Calu3 (cell line): ENCODE data around the gene SDK2. TPM values are rescaled to one million over a fixed set of nuclear protein-coding genes. Genes with fewer than 3 reads are reported as not detected.
"Not testable (repeated sequence)": the region's sequence is repeated elsewhere in the genome, so short reads cannot be mapped to it uniquely, and the experiment has no call there.

Source experiments
- BruUV-seq: library from RNA; stranded (reverse); fragments of 400-500 nt; replicated peaks from 2 replicates; lab custom pipeline; 2021; lab: Mats Ljungman, UMichigan
- CTCF ChIA-PET: fragments of 300-600 bp; sonication (Branson Sonifier 250); formaldehyde crosslinking; loops from one replicate; lab custom pipeline; 2022; ENCODE audit warnings: antibody characterized with exemption; lab: Charles Lee
- DNase-seq: peaks from one replicate; pipeline ENCODE4 v3.0.0; 2022
- H3K27ac Mint-ChIP-seq: one replicate; pipeline ENCODE4 v1.8.0; 2022; ENCODE audit warnings: mixed read lengths; ENCODE audit not compliant: unreplicated experiment
- H3K27me3 Mint-ChIP-seq: one replicate; pipeline ENCODE4 v1.8.0; 2022; ENCODE audit warnings: mixed read lengths; ENCODE audit not compliant: unreplicated experiment
- H3K36me3 Mint-ChIP-seq: one replicate; pipeline ENCODE4 v1.8.0; 2022; ENCODE audit warnings: mild to moderate bottlenecking, moderate library complexity, mixed read lengths; ENCODE audit not compliant: insufficient read depth, unreplicated experiment
- H3K4me1 Mint-ChIP-seq: one replicate; pipeline ENCODE4 v1.8.0; 2022; ENCODE audit warnings: mild to moderate bottlenecking, low read depth, mixed read lengths; ENCODE audit not compliant: unreplicated experiment
- H3K4me3 Mint-ChIP-seq: one replicate; pipeline ENCODE4 v1.8.0; 2022; ENCODE audit warnings: mild to moderate bottlenecking, low read depth, moderate library complexity, mixed read lengths; ENCODE audit not compliant: unreplicated experiment
- H3K9me3 Mint-ChIP-seq: one replicate; pipeline ENCODE4 v1.8.0; 2022; ENCODE audit warnings: low read depth, mixed read lengths; ENCODE audit not compliant: unreplicated experiment
- CTCF ChIP-seq: fragments of 200-600 bp; IDR thresholded peaks from one replicate; pipeline ENCODE4 v1.8.0; 2022; ENCODE audit warnings: antibody characterized with exemption; ENCODE audit not compliant: unreplicated experiment
- intact Hi-C: fragments of 100-400 bp; cut with micrococcal nuclease; formaldehyde crosslinking; loops from one replicate; pipeline ENCODE4 v1.10.0; 2022; ENCODE audit not compliant: unreplicated experiment
- total RNA-seq: library from RNA; stranded (reverse); gene quantifications from 2 replicates; pipeline ENCODE4 v1.2.3, GENCODE V29; 2022

Gene SDK2
- total RNA-seq, 1 experiment from 2014 or later: not detected

- intact Hi-C loops: no loop called here
- TF ChIP-seq CTCF: no peak
- no peaks in the 10 kb centered on the region for H3K9me3 Mint-ChIP-seq
- no peaks in the 10 kb centered on the region for H3K27me3 Mint-ChIP-seq
- no peaks in the 10 kb centered on the region for H3K4me1 Mint-ChIP-seq
- no TSS peak for BruUV-seq
- no peak overlapping the region for H3K27ac Mint-ChIP-seq
- CTCF ChIA-PET: interaction anchor here (0.7 to 1.0 kb wide), 2 partner anchors 24 to 1240 kb away, joined by 3 read pairs; no protein-coding TSS in a partner anchor
- H3K4me3 Mint-ChIP-seq: no peak overlapping the region
- DNase-seq: no peak
- H3K36me3 Mint-ChIP-seq: peaks cover 19% of the 10 kb centered on the region
These were observed 328.8 kb downstream of the SDK2 start for GRCh38 chr17:73315471-73315870.

GRCh38 chr17:73313526-73314127 lies 330.6 kb downstream of the SDK2 start:
- DNase-seq: no peak
- intact Hi-C loops: no loop called here

DNA sequence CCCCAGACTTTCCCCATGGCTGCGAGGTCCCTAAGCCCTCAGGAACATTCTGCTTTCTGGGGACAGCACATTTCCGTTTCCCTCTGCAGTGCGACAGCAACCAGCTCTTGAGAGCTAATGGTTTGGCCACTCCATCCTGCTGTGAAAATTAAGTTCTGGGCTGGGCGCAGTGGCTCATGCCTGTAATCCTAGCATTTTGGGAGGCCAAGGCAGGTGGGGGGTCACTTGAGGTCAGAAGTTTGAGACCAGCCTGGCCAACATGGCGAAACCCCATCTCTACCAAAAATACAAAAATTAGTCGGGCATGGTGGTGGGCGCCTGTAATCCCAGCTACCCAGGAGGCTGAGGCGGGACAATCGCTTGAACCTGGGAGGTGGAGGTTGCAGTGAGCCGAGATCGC lies 331.4 kb downstream of the SDK2 start:
- H3K9me3 Mint-ChIP-seq, H3K27ac Mint-ChIP-seq, BruUV-seq, H3K27me3 Mint-ChIP-seq, intact Hi-C loops, DNase-seq, H3K4me3 Mint-ChIP-seq: not testable (repeated sequence)
- Mint-ChIP-seq H3K4me1 (peaks cover 20% of the 10 kb centered on the region), H3K36me3 (peaks cover 41% of the 10 kb centered on the region)
- CTCF ChIA-PET: interaction anchor here (0.7 to 3.1 kb wide), 2 partner anchors 29 to 57 kb away, joined by 3 to 24 read pairs; no protein-coding TSS in a partner anchor

More at GRCh38 chr17:73313526-73314127, 330.6 kb downstream of the SDK2 start:
- peaks cover 34% of the 10 kb centered on the region for H3K36me3 Mint-ChIP-seq
- H3K4me1 Mint-ChIP-seq: peaks cover 13% of the 10 kb centered on the region
- no peaks in the 10 kb centered on the region for H3K9me3 Mint-ChIP-seq
- H3K27ac Mint-ChIP-seq: no peak overlapping the region
- H3K27me3 Mint-ChIP-seq: no peaks in the 10 kb centered on the region
- no peak for TF ChIP-seq CTCF
- no peak overlapping the region for H3K4me3 Mint-ChIP-seq
- BruUV-seq: no TSS peak
- CTCF ChIA-PET: no interaction called here

DNA sequence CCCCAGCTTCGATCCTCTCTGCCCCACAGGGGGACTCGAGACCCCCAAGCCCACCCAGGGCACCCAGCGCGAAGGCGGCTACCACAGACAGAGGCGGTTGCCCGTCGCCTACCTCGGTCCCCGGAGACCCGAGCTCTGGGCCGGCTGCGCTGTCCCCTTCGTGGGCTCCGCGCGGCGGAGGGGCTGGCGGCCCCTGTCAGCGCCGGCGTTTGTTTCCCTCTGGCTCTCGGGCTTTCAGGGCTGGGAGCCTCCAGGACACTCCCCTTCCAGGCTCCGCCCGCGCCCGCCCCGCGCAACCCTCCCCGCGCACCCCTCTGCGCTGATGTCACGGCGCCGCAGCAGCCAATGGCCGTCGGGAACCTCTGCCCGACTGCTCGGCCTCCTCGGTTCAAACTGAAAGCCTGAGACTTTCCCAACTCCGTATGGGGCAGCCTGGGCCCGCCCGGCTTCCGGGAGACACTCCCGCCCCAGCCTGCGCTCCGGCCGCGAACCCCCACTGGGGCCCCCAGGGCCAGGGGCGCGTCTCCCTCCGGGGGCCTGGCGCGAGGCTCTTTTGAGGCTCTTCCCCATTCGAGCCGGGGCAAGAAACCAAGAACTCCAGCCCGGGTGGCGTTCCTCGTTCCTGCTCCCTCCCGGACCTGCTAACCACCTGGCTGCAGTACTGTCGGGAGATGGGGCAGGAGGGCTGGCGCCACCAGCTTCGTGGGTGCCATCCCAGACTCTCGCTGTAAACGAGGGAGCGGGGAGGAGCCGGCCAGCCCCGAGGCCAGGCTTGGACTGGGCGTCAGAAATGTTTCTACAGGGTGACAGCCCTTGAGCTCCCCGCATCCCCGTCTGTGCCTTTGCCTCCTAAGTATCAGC lies 332.2 kb downstream of the SDK2 start, which contains the start of gene CDC42EP4:
TSS of gene CDC42EP4 (minus strand) at position 221 of the 861 bp plus-strand sequence. CDS start 25,501 bp downstream, outside the sequence.
- H3K4me1 Mint-ChIP-seq: peaks cover 27% of the 10 kb centered on the region
- peak within 1 kb of the TSS; percentile 93 for H3K27ac Mint-ChIP-seq
- TSS peak; percentile 88 for BruUV-seq
- peak within 1 kb of the TSS; percentile 94 for H3K4me3 Mint-ChIP-seq
- intact Hi-C loops: loop anchor here (2.0 kb wide), 1 partner anchor 29 kb away; no protein-coding TSS in a partner anchor
- peak; percentile 97 for DNase-seq
- no peak for TF ChIP-seq CTCF
- H3K36me3 Mint-ChIP-seq: peaks cover 50% of the 10 kb centered on the region
- H3K9me3 Mint-ChIP-seq: no peaks in the 10 kb centered on the region
- no peaks in the 10 kb centered on the region for H3K27me3 Mint-ChIP-seq
- CTCF ChIA-PET: interaction anchor here (0.7 to 3.1 kb wide), 7 partner anchors 19 to 58 kb away, joined by 3 to 24 read pairs (median 6); no protein-coding TSS in a partner anchor
